ENCODE data around the gene PSAP.

- TF ChIP-seq POLR2A (IDR thresholded peaks at IDR 0.05; ENCODE audit: low read length) (no peak), GATA1 (IDR thresholded peaks at IDR 0.05; ENCODE audit: low read depth, low read length) (no peak)
These were observed 1.4 kb upstream of the PSAP start for GRCh38 chr10:71852355-71852937.
